Astrocyte of the spinal cord (primary cell): Measurements from ENCODE around the gene SREK1.
"Not testable (repeated sequence)": the region's sequence is repeated elsewhere in the genome, so short reads cannot be mapped to it uniquely, and the experiment has no call there.

Source experiments
- DNase-seq: peaks from one replicate; pipeline ENCODE4 v3.0.0; 2011; ENCODE audit warnings: low read depth, low spot score
- H3K4me3 ChIP-seq: 2 replicates; pipeline ENCODE4 v1.5.1; 2011; ENCODE audit warnings: low read depth, mild to moderate bottlenecking, low read length, moderate library complexity
- CTCF ChIP-seq: IDR thresholded peaks from 2 replicates; pipeline ENCODE4 v1.5.1; 2012; ENCODE audit warnings: low read depth, mild to moderate bottlenecking, low read length, inconsistent platforms
- in situ Hi-C: cut with HindIII; loops from 2 replicates; pipeline ENCODE4 v1.10.0; 2017; ENCODE audit warnings: low sequenced_read_pairs

Gene SREK1

GRCh38 chr5:66209350-66209749 lies 65.2 kb downstream of the SREK1 start:
- TF ChIP-seq CTCF: no peak
- no peak for DNase-seq
- H3K4me3 ChIP-seq: no peak overlapping the region
- in situ Hi-C loops: no loop called here

GRCh38 chr5:66209794-66210193 lies 65.7 kb downstream of the SREK1 start:
- in situ Hi-C loops: no loop called here
- peak; percentile 14 for DNase-seq
- no peak for TF ChIP-seq CTCF
- no peak overlapping the region for H3K4me3 ChIP-seq

GRCh38 chr5:66213533-66213932 lies 69.4 kb downstream of the SREK1 start:
- no peak overlapping the region for H3K4me3 ChIP-seq
- in situ Hi-C loops: no loop called here
- no peak for TF ChIP-seq CTCF
- DNase-seq: no peak

- in situ Hi-C loops: no loop called here
- no peak for DNase-seq
- H3K4me3 ChIP-seq: no peak overlapping the region
- no peak for TF ChIP-seq CTCF
Measured at GRCh38 chr5:66222455-66222854, 78.4 kb downstream of the SREK1 start.

- DNase-seq, H3K4me3 ChIP-seq, in situ Hi-C loops: not testable (repeated sequence)
Measured at GRCh38 chr5:66222896-66223295, 78.8 kb downstream of the SREK1 start.

GRCh38 chr5:66223637-66224036 lies 79.5 kb downstream of the SREK1 start:
- DNase-seq: no peak
- no peak overlapping the region for H3K4me3 ChIP-seq
- in situ Hi-C loops: no loop called here
- peak; percentile 26 for TF ChIP-seq CTCF

GRCh38 chr5:66224274-66224673 lies 80.2 kb downstream of the SREK1 start:
- no peak for DNase-seq
- in situ Hi-C loops: no loop called here
- TF ChIP-seq CTCF: no peak
- H3K4me3 ChIP-seq: no peak overlapping the region
